ENCODE measurements around the gene ADAMTS9.

DNA sequence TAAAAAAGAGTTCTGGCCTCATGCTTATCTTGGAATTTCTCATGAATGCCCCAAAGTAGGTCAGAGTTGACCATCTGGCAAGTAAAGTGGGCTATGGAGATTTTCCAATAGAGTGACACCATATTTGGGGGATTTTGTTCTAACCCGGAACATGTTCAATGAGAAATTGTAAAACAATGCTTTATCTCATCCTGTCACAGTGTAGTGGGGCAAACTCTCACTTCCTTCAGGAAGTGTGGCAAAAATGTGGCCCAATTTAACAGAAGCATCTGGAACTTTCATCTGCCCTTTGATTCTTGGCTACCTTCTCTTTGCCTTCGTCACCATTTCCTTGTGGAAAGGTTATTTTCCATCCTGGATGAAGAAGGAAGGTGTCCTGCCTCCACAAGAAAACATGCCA, 70.8 kb downstream of the ADAMTS9 start:
- TF ChIP-seq, protein P1, sequence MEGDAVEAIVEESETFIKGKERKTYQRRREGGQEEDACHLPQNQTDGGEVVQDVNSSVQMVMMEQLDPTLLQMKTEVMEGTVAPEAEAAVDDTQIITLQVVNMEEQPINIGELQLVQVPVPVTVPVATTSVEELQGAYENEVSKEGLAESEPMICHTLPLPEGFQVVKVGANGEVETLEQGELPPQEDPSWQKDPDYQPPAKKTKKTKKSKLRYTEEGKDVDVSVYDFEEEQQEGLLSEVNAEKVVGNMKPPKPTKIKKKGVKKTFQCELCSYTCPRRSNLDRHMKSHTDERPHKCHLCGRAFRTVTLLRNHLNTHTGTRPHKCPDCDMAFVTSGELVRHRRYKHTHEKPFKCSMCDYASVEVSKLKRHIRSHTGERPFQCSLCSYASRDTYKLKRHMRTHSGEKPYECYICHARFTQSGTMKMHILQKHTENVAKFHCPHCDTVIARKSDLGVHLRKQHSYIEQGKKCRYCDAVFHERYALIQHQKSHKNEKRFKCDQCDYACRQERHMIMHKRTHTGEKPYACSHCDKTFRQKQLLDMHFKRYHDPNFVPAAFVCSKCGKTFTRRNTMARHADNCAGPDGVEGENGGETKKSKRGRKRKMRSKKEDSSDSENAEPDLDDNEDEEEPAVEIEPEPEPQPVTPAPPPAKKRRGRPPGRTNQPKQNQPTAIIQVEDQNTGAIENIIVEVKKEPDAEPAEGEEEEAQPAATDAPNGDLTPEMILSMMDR (IDR thresholded peaks at IDR 0.05), result no peak
- TF ChIP-seq POLR2A (IDR thresholded peaks at IDR 0.05) (no peak), POLR2AphosphoS5 (IDR thresholded peaks at IDR 0.05) (no peak)

All from prostate gland (tissue), 2 donors.